Trophoblast cell (in vitro differentiated cells and primary cell): ENCODE data around the gene TGM5.

ENCODE experiments used
- DNase-seq, 2 donors: peaks; one replicate each; pipeline ENCODE4 v3.0.0-alpha.2; 2016
- H2AFZ ChIP-seq: 2 replicates; pipeline ENCODE4 v1.6.1; 2013; ENCODE audit warnings: low read length, moderate library complexity, mild to moderate bottlenecking; ENCODE audit not compliant: insufficient read depth, poor library complexity
- H2AK5ac ChIP-seq: 2 replicates; pipeline ENCODE4 v1.6.1; 2013; ENCODE audit warnings: mild to moderate bottlenecking, low read length
- H2BK120ac ChIP-seq: 2 replicates; pipeline ENCODE4 v1.6.1; 2013; ENCODE audit warnings: low read length, mild to moderate bottlenecking, moderate library complexity; ENCODE audit not compliant: insufficient read depth, poor library complexity
- H2BK12ac ChIP-seq: 2 replicates; pipeline ENCODE4 v1.6.1; 2013; ENCODE audit warnings: mild to moderate bottlenecking, low read length, moderate library complexity
- H2BK5ac ChIP-seq: 2 replicates; pipeline ENCODE4 v1.6.1; 2013; ENCODE audit warnings: low read length, low read depth, moderate library complexity, mild to moderate bottlenecking; ENCODE audit not compliant: poor library complexity
- H3K14ac ChIP-seq: 2 replicates; pipeline ENCODE4 v1.6.1; 2013; ENCODE audit warnings: mild to moderate bottlenecking, low read length
- H3K18ac ChIP-seq: 2 replicates; pipeline ENCODE4 v1.6.1; 2013; ENCODE audit warnings: mild to moderate bottlenecking, low read length
- H3K23ac ChIP-seq: 2 replicates; pipeline ENCODE4 v1.6.1; 2013; ENCODE audit warnings: low read length
- H3K27ac ChIP-seq: 2 replicates; pipeline ENCODE4 v1.5.1; 2013; ENCODE audit warnings: low read depth, mild to moderate bottlenecking, inconsistent platforms, low read length, moderate library complexity
- H3K27me3 ChIP-seq: 2 replicates; pipeline ENCODE4 v1.6.1; 2013; ENCODE audit warnings: inconsistent platforms, mild to moderate bottlenecking, low read length, moderate library complexity; ENCODE audit not compliant: insufficient read depth
- H3K36me3 ChIP-seq, 2 experiments: 1 replicate in 1 of 2; 2 replicates in 1 of 2; pipeline ENCODE4 v1.6.1; 2013; ENCODE audit warnings: low read length in 2 of 2, mild to moderate bottlenecking in 2 of 2, moderate library complexity in 1 of 2; ENCODE audit not compliant: insufficient read depth in 2 of 2, control insufficient read depth in 1 of 2
- H3K4ac ChIP-seq: 2 replicates; pipeline ENCODE4 v1.6.1; 2013; ENCODE audit warnings: low read depth, mild to moderate bottlenecking, low read length, moderate library complexity
- H3K4me1 ChIP-seq, 2 experiments: 1 replicate in 1 of 2; 2 replicates in 1 of 2; pipeline ENCODE4 v1.6.1; 2013; ENCODE audit warnings: low read length in 2 of 2, mild to moderate bottlenecking in 2 of 2, moderate library complexity in 1 of 2; ENCODE audit not compliant: insufficient read depth in 2 of 2, control insufficient read depth in 1 of 2
- H3K4me2 ChIP-seq: 2 replicates; pipeline ENCODE4 v1.6.1; 2013; ENCODE audit warnings: inconsistent platforms, mild to moderate bottlenecking, low read length, moderate library complexity
- H3K4me3 ChIP-seq: 2 replicates; pipeline ENCODE4 v1.5.1; 2013; ENCODE audit warnings: mild to moderate bottlenecking, low read depth, low read length, inconsistent platforms
- H3K79me1 ChIP-seq: one replicate; pipeline ENCODE4 v1.6.1; 2013; ENCODE audit warnings: low read length
- H3K79me2 ChIP-seq: 2 replicates; pipeline ENCODE4 v1.6.1; 2013; ENCODE audit warnings: low read length, mild to moderate bottlenecking; ENCODE audit not compliant: control insufficient read depth, insufficient read depth, poor library complexity
- H3K9ac ChIP-seq: 2 replicates; pipeline ENCODE4 v1.6.1; 2013; ENCODE audit warnings: mild to moderate bottlenecking, low read length
- H3K9me3 ChIP-seq: 2 replicates; pipeline ENCODE4 v1.6.1; 2013; ENCODE audit warnings: low read depth, mild to moderate bottlenecking, control low read depth, inconsistent platforms, low read length; ENCODE audit not compliant: insufficient read depth
- H4K12ac ChIP-seq: 2 replicates; pipeline ENCODE4 v1.6.1; 2013; ENCODE audit warnings: low read depth, mild to moderate bottlenecking, low read length, moderate library complexity
- H4K8ac ChIP-seq: 2 replicates; pipeline ENCODE4 v1.6.1; 2013; ENCODE audit warnings: low read depth, mild to moderate bottlenecking, low read length, moderate library complexity
- H4K91ac ChIP-seq: one replicate; pipeline ENCODE4 v1.6.1; 2013; ENCODE audit warnings: low read depth, mild to moderate bottlenecking, low read length, moderate library complexity
- WGBS: extraction: QIAGEN DNeasy Blood & Tissue Kit; methylation state at CpG from one replicate; pipeline ENCODE4 v1.1.7; 2013; ENCODE audit warnings: missing lambda C conversion rate; ENCODE audit not compliant: insufficient read length, insufficient coverage; ENCODE audit errors: extremely low coverage; 5-methylcytosine and 5-hydroxymethylcytosine counted together

TGM5 gene

DNA sequence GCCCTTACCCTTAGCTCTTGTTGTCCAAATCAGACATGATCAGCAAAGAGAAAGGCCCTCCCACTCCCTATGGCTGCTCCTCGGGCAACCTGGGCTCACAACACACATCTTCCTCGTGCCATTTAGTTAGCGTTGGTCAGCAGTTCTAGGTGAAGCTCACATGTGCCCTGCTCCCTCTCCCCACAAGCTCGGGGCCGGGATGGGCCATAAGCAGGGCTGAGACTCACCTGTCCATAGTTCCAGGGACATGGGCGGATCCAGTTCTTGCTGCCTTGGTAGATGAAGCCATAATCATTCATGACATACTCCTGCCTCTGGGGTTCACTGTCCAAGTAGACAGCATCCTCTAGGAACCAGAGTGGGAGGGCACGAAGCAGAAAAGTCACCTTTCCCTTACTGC lies 10.4 kb downstream of the TGM5 start:
- H4K12ac ChIP-seq: no peak overlapping the region
- H3K4ac ChIP-seq: no peak overlapping the region
- H3K9ac ChIP-seq: no peak overlapping the region
- H3K79me1 ChIP-seq: no peaks in the 10 kb centered on the region
- H3K27me3 ChIP-seq: no peaks in the 10 kb centered on the region
- H3K4me2 ChIP-seq: no peak overlapping the region
- no peak overlapping the region for H3K23ac ChIP-seq
- H3K18ac ChIP-seq: no peak overlapping the region
- no peak overlapping the region for H3K14ac ChIP-seq
- no peak overlapping the region for H3K27ac ChIP-seq
- H2BK12ac ChIP-seq: no peak overlapping the region
- H3K79me2 ChIP-seq: no peaks in the 10 kb centered on the region
- H2AK5ac ChIP-seq: no peak overlapping the region
- no peak overlapping the region for H4K91ac ChIP-seq
- H2BK120ac ChIP-seq: no peak overlapping the region
- no peak overlapping the region for H2AFZ ChIP-seq
- H2BK5ac ChIP-seq: no peak overlapping the region
- WGBS: no CpG with 5 or more reads among the region's 7 CpGs
- no peaks in the 10 kb centered on the region for H3K36me3 ChIP-seq
- DNase-seq: no peak
- peaks cover 2% of the 10 kb centered on the region for H3K9me3 ChIP-seq
- H3K4me1 ChIP-seq: no peaks in the 10 kb centered on the region
- no peak overlapping the region for H3K4me3 ChIP-seq
- no peak overlapping the region for H4K8ac ChIP-seq

DNA sequence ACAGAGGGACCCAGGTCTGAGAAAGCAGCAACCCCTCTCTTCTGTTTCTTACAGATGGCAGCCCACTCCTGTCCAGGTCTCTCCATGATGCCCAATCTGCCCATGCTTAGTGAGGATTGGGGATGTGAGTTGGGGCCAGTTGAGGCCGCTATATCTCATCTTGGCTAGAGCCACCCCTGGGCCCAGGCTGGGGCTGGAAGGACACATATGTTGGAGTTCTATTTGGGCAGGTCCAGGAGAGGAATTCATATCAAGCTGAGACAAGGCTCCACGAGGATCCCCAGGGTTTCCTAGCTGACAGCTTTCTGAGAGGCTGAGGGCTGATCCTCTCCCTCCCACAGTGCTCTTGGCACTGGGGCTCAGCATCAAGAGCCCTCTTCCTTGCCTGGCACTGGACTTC lies 11.4 kb downstream of the TGM5 start:
- no peak overlapping the region for H4K8ac ChIP-seq

DNA sequence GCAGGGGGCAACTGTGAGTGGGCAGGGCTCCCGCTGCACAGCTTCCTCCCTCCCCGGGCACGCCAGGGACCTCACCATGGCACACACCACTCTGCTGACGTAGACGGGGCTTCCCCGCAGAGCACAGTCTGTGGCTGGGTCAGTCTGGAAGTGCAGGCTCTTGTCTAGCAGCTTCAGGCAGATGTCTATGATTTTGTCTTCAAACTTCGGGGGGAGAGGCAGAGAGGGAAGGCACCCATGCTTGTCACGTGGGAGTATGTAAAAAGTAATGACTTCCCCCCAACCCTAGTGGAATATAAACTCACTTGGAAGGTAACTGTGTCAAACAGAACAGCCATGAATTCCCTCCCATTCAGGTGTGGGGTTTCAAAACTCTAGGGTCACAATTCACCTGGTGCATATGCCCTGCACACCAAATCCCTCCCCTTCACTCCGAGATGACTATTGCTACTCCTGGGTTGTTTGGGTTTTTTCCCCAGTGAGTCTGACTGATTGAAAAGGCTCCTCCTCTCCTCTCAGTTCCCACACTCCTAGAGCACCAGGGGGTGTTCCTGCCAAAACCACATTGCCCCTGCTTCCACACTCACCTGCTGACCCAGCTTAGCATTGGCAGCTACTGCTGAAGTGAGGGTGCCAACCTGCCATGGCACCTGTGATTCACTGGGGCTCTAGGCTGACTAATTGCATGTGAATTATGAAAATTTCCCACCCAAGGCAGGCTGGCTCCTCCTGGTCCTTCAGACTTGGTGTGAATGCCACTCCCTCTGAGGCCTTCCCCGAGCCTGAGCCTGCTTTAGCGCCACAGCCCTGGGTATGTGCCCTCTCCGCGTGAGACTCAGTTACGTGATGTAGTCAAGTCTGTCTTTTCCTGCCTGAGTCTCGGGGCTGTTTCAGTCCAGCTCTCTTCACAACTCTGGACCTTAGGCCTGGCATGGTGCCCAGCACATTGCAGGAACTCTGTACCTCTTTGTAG lies 13.0 kb downstream of the TGM5 start:
- no peak overlapping the region for H2AFZ ChIP-seq
- no peak for DNase-seq
- H4K8ac ChIP-seq: no peak overlapping the region
- no peak overlapping the region for H4K91ac ChIP-seq
- no peaks in the 10 kb centered on the region for H3K9me3 ChIP-seq
- no peak overlapping the region for H3K18ac ChIP-seq
- H2BK12ac ChIP-seq: no peak overlapping the region
- no peaks in the 10 kb centered on the region for H3K79me2 ChIP-seq
- no peak overlapping the region for H3K27ac ChIP-seq
- H3K14ac ChIP-seq: no peak overlapping the region
- H2BK120ac ChIP-seq: no peak overlapping the region
- H3K9ac ChIP-seq: no peak overlapping the region
- H3K4me3 ChIP-seq: no peak overlapping the region
- H2AK5ac ChIP-seq: no peak overlapping the region
- H2BK5ac ChIP-seq: no peak overlapping the region
- no peak overlapping the region for H3K23ac ChIP-seq
- WGBS: no CpG with 5 or more reads among the region's 15 CpGs
- H3K36me3 ChIP-seq: no peaks in the 10 kb centered on the region
- H4K12ac ChIP-seq: no peak overlapping the region
- no peaks in the 10 kb centered on the region for H3K27me3 ChIP-seq
- H3K79me1 ChIP-seq: no peaks in the 10 kb centered on the region
- no peak overlapping the region for H3K4me2 ChIP-seq
- H3K4me1 ChIP-seq: no peaks in the 10 kb centered on the region
- no peak overlapping the region for H3K4ac ChIP-seq

More for the DNA sequence above, 11.4 kb downstream of the TGM5 start:
- no peaks in the 10 kb centered on the region for H3K79me1 ChIP-seq
- no peak overlapping the region for H3K18ac ChIP-seq
- H3K14ac ChIP-seq: no peak overlapping the region
- H2BK120ac ChIP-seq: no peak overlapping the region
- H3K4me2 ChIP-seq: no peak overlapping the region
- H3K27me3 ChIP-seq: no peaks in the 10 kb centered on the region
- no peaks in the 10 kb centered on the region for H3K4me1 ChIP-seq
- H4K91ac ChIP-seq: no peak overlapping the region
- no peaks in the 10 kb centered on the region for H3K36me3 ChIP-seq
- no CpG with 5 or more reads among the region's 2 CpGs for WGBS
- DNase-seq: no peak
- H2AFZ ChIP-seq: no peak overlapping the region
- no peak overlapping the region for H2AK5ac ChIP-seq
- H3K4me3 ChIP-seq: no peak overlapping the region
- peaks cover 2% of the 10 kb centered on the region for H3K9me3 ChIP-seq
- H3K9ac ChIP-seq: no peak overlapping the region
- H3K23ac ChIP-seq: no peak overlapping the region
- H4K12ac ChIP-seq: no peak overlapping the region
- H2BK12ac ChIP-seq: no peak overlapping the region
- no peak overlapping the region for H3K4ac ChIP-seq
- no peak overlapping the region for H2BK5ac ChIP-seq
- no peak overlapping the region for H3K27ac ChIP-seq
- no peaks in the 10 kb centered on the region for H3K79me2 ChIP-seq

DNA sequence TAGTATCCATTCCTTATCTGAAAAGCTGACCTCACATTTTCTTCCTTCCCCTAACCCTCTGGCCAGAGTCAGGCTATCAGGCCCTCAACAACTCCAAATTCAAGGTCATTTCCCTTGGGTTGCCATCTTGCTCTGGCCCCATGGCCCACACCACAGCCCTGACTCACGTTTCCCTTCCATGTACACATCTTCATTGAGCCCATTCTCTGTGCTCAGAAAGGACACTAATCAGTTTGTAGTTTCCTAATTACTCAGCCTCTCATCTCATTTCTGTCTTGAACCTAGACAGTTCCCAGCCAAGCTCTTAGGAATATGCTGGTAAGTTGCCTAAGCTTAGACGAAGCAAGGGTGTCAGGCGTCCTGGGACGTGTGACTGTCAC lies 14.9 kb downstream of the TGM5 start:
- Histone ChIP-seq H3K4me3 (no peak overlapping the region), H3K9me3 (no peaks in the 10 kb centered on the region), H3K18ac (no peak overlapping the region), H3K4ac (no peak overlapping the region), H3K14ac (no peak overlapping the region), H4K91ac (no peak overlapping the region), H3K4me2 (no peak overlapping the region), H2BK12ac (no peak overlapping the region), H2AK5ac (no peak overlapping the region), H2AFZ (no peak overlapping the region), H3K79me1 (no peaks in the 10 kb centered on the region), H3K36me3 (no peaks in the 10 kb centered on the region), H3K79me2 (no peaks in the 10 kb centered on the region), H2BK120ac (no peak overlapping the region), H3K27me3 (no peaks in the 10 kb centered on the region), H3K27ac (no peak overlapping the region), H2BK5ac (no peak overlapping the region), H3K4me1 (no peaks in the 10 kb centered on the region), H4K8ac (no peak overlapping the region), H4K12ac (no peak overlapping the region), H3K9ac (no peak overlapping the region), H3K23ac (no peak overlapping the region)
- DNase-seq: no peak
- no CpG with 5 or more reads among the region's 4 CpGs for WGBS
